GM12891 (cell line): Measurements from ENCODE around the gene RAD51AP2.

Source experiments
- POLR2A ChIP-seq: IDR thresholded peaks from 2 replicates; pipeline ENCODE4 v1.6.1; 2011; ENCODE audit warnings: low read depth, low read length, control low read depth
- POLR2AphosphoS5 ChIP-seq: IDR thresholded peaks from 2 replicates; pipeline ENCODE4 v1.6.1; 2011; ENCODE audit warnings: low read depth, low read length, control low read depth
- POU2F2 ChIP-seq: IDR thresholded peaks from 2 replicates; pipeline ENCODE4 v1.6.1; 2011; ENCODE audit warnings: low read depth, mild to moderate bottlenecking, control low read depth, low read length, moderate library complexity
- SPI1 ChIP-seq: IDR thresholded peaks from 2 replicates; pipeline ENCODE4 v1.6.1; 2011; ENCODE audit warnings: low read depth, low read length, control low read depth
- TAF1 ChIP-seq: IDR thresholded peaks from 2 replicates; pipeline ENCODE4 v1.6.1; 2011; ENCODE audit warnings: low read depth, low read length, control low read depth

- TF ChIP-seq POLR2A: no peak
- TF ChIP-seq POLR2AphosphoS5: no peak
- no peak for TF ChIP-seq TAF1
- no peak for TF ChIP-seq POU2F2
- TF ChIP-seq SPI1: no peak
These were observed 39.4 kb upstream of the RAD51AP2 start for GRCh38 chr2:17557596-17557995.
